GM18517 (cell line): Measurements from ENCODE around the gene CDH4.

Experiments
- ATAC-seq: cut with Tn5 transposase; IDR thresholded peaks from one replicate; pipeline ENCODE4 v1.9.1; 2021; ENCODE audit warnings: mild to moderate bottlenecking, moderate library complexity; ENCODE audit not compliant: unreplicated experiment

The CDH4 gene

GRCh38 chr20:61322151-61322865 lies 70.2 kb downstream of the CDH4 start:
- ATAC-seq = no peak

GRCh38 chr20:61324906-61325305 lies 72.8 kb downstream of the CDH4 start:
- no peak for ATAC-seq

GRCh38 chr20:61325718-61326117 lies 73.7 kb downstream of the CDH4 start:
- ATAC-seq = no peak

GRCh38 chr20:61328911-61329558 lies 77.0 kb downstream of the CDH4 start:
- ATAC-seq = no peak

GRCh38 chr20:61330441-61330840 lies 78.4 kb downstream of the CDH4 start:
- no peak for ATAC-seq

- ATAC-seq = no peak
These were observed 79.5 kb downstream of the CDH4 start for GRCh38 chr20:61331543-61331942.

- ATAC-seq = no peak
These were observed 80.2 kb downstream of the CDH4 start for GRCh38 chr20:61332016-61332975.

- no peak for ATAC-seq
These were observed 81.5 kb downstream of the CDH4 start for GRCh38 chr20:61333484-61334108.

GRCh38 chr20:61340157-61340556 lies 88.1 kb downstream of the CDH4 start:
- ATAC-seq = no peak

GRCh38 chr20:61341605-61342004 lies 89.5 kb downstream of the CDH4 start:
- no peak for ATAC-seq

GRCh38 chr20:61343934-61344333 lies 91.9 kb downstream of the CDH4 start:
- ATAC-seq = no peak

GRCh38 chr20:61345656-61346055 lies 93.6 kb downstream of the CDH4 start:
- ATAC-seq = no peak

- ATAC-seq = no peak
These were observed 94.9 kb downstream of the CDH4 start for GRCh38 chr20:61346996-61347395.

GRCh38 chr20:61347443-61347842 lies 95.4 kb downstream of the CDH4 start:
- ATAC-seq = no peak

GRCh38 chr20:61349447-61350165 lies 97.5 kb downstream of the CDH4 start:
- no peak for ATAC-seq

- ATAC-seq = no peak
These were observed 98.6 kb downstream of the CDH4 start for GRCh38 chr20:61350500-61351250.

GRCh38 chr20:61352346-61353260 lies 100.5 kb downstream of the CDH4 start:
- no peak for ATAC-seq

GRCh38 chr20:61353261-61354000 lies 101.4 kb downstream of the CDH4 start:
- no peak for ATAC-seq
